ENCODE data around the gene ZNF648.

The ZNF648 gene

GRCh38 chr1:182091083-182091482 lies 29.6 kb upstream of the ZNF648 start:
- intact Hi-C loops (cut with DNase I; ENCODE audit: low total_unique reads), result no loop called here
- Histone ChIP-seq H3K36me3 (no peaks in the 10 kb centered on the region), H3K4me1 (no peaks in the 10 kb centered on the region), H3K27ac (no peak overlapping the region), H3K4me3 (no peak overlapping the region), H3K27me3 (no peaks in the 10 kb centered on the region), H3K9me3 (no peaks in the 10 kb centered on the region)
- DNase-seq, result no peak
- no peak for TF ChIP-seq CTCF (IDR thresholded peaks at IDR 0.05)

- no peak for DNase-seq
- no peak for TF ChIP-seq CTCF (IDR thresholded peaks at IDR 0.05)
- Histone ChIP-seq H3K36me3 (no peaks in the 10 kb centered on the region), H3K4me1 (peaks cover 0 to 8% (median 2%) of the 10 kb centered on the region in 4 donors), H3K27me3 (no peaks in the 10 kb centered on the region), H3K4me3 (no peak overlapping the region), H3K9me3 (no peaks in the 10 kb centered on the region), H3K27ac (no peak overlapping the region)
- intact Hi-C loops (cut with DNase I; ENCODE audit: low total_unique reads), result loop anchor here (10.0 kb wide), 2 partner anchors 497 to 707 kb away; partner anchors contain the start of gene RNASEL
Measured at GRCh38 chr1:182087719-182088350, 26.3 kb upstream of the ZNF648 start.

- intact Hi-C loops (cut with DNase I; ENCODE audit: low total_unique reads), result loop anchor here (10.0 kb wide), 2 partner anchors 497 to 707 kb away; partner anchors contain the start of gene RNASEL
- Histone ChIP-seq H3K4me1 (peaks cover 0 to 8% (median 2%) of the 10 kb centered on the region in 4 donors), H3K9me3 (no peaks in the 10 kb centered on the region), H3K4me3 (no peak overlapping the region), H3K36me3 (no peaks in the 10 kb centered on the region), H3K27me3 (no peaks in the 10 kb centered on the region), H3K27ac (no peak overlapping the region)
- no peak for TF ChIP-seq CTCF (IDR thresholded peaks at IDR 0.05)
- no peak for DNase-seq
Measured at GRCh38 chr1:182087304-182087703, 25.8 kb upstream of the ZNF648 start.

- no peak for TF ChIP-seq CTCF (IDR thresholded peaks at IDR 0.05)
- no peak overlapping the region for H3K4me3 ChIP-seq
- no peaks in the 10 kb centered on the region for H3K9me3 ChIP-seq
- intact Hi-C loops (cut with DNase I; ENCODE audit: low total_unique reads), result loop anchor here (10.0 kb wide), 2 partner anchors 498 to 708 kb away; partner anchors contain the start of gene RNASEL
- DNase-seq, result no peak
- no peaks in the 10 kb centered on the region for H3K36me3 ChIP-seq
- H3K4me1 ChIP-seq, result peaks cover 0 to 8% (median 2%) of the 10 kb centered on the region in 4 donors
- H3K27ac ChIP-seq, result no peak overlapping the region
- no peaks in the 10 kb centered on the region for H3K27me3 ChIP-seq
Measured at GRCh38 chr1:182086620-182087019, 25.1 kb upstream of the ZNF648 start.

GRCh38 chr1:182086136-182086535 lies 24.6 kb upstream of the ZNF648 start:
- Histone ChIP-seq H3K4me1 (peaks cover 0 to 8% (median 2%) of the 10 kb centered on the region in 4 donors), H3K4me3 (no peak overlapping the region), H3K9me3 (no peaks in the 10 kb centered on the region), H3K36me3 (no peaks in the 10 kb centered on the region), H3K27me3 (no peaks in the 10 kb centered on the region), H3K27ac (no peak overlapping the region)
- TF ChIP-seq CTCF (IDR thresholded peaks at IDR 0.05), result no peak
- no peak for DNase-seq
- intact Hi-C loops (cut with DNase I; ENCODE audit: low total_unique reads), result loop anchor here (10.0 kb wide), 2 partner anchors 499 to 709 kb away; partner anchors contain the start of gene RNASEL

Data from tibial artery (tissue), 4 donors.